GM19438 (cell line): ENCODE measurements around the gene RHOV.

Experiments
- ATAC-seq: cut with Tn5 transposase; IDR thresholded peaks from one replicate; pipeline ENCODE4 v1.9.1; 2021; ENCODE audit warnings: low read depth; ENCODE audit not compliant: unreplicated experiment

RHOV gene

GRCh38 chr15:40873694-40874561 is at the start of gene RHOV:
Gene RHOV (minus strand): TSS chr15:40874234. CDS start chr15:40874139, 95 bp downstream.
- peak; percentile 59 for ATAC-seq

- no peak for ATAC-seq
Observed at GRCh38 chr15:40923551-40923950, 49.5 kb upstream of the RHOV start.

- no peak for ATAC-seq
Observed at GRCh38 chr15:40922608-40923005, 48.6 kb upstream of the RHOV start.

GRCh38 chr15:40921949-40922607 is 48.0 kb upstream of the RHOV start:
- no peak for ATAC-seq

GRCh38 chr15:40918799-40919392 is 44.9 kb upstream of the RHOV start:
- no peak for ATAC-seq

- no peak for ATAC-seq
Observed at GRCh38 chr15:40918146-40918798, 44.2 kb upstream of the RHOV start.

GRCh38 chr15:40917585-40917984 is 43.6 kb upstream of the RHOV start:
- no peak for ATAC-seq

- ATAC-seq: no peak
Observed at GRCh38 chr15:40915679-40916078, 41.6 kb upstream of the RHOV start.

GRCh38 chr15:40915116-40915661 is 41.2 kb upstream of the RHOV start:
- no peak for ATAC-seq

- no peak for ATAC-seq
Observed at GRCh38 chr15:40914486-40914885, 40.5 kb upstream of the RHOV start.

- ATAC-seq: no peak
Observed at GRCh38 chr15:40914013-40914412, 40.0 kb upstream of the RHOV start.

GRCh38 chr15:40912478-40912877 is 38.4 kb upstream of the RHOV start:
- ATAC-seq: no peak

- ATAC-seq: no peak
Observed at GRCh38 chr15:40911693-40912092, 37.7 kb upstream of the RHOV start.

GRCh38 chr15:40911141-40911540 is 37.1 kb upstream of the RHOV start:
- no peak for ATAC-seq

- ATAC-seq: no peak
Observed at GRCh38 chr15:40909662-40910630, 35.9 kb upstream of the RHOV start.

GRCh38 chr15:40908095-40908494 is 34.1 kb upstream of the RHOV start:
- ATAC-seq: no peak

GRCh38 chr15:40906991-40907802 is 33.2 kb upstream of the RHOV start:
- no peak for ATAC-seq

GRCh38 chr15:40906091-40906990 is 32.3 kb upstream of the RHOV start:
- ATAC-seq: peak; percentile 66
